Prostate gland (tissue), 2 donors: ENCODE results near the gene ARHGEF4. TPM values are rescaled to one million over a fixed set of nuclear protein-coding genes. Genes with fewer than 3 reads are reported as not detected.

Experiments
- DNase-seq: peaks from one replicate; pipeline ENCODE4 v3.0.0-alpha.2; 2019; ENCODE audit warnings: low spot score
- H3K27ac ChIP-seq, 2 donors: fragments of 200-600 bp; sonication (generic); 2 replicates each; pipeline ENCODE4 v1.5.1; 2017 to 2019
- H3K27me3 ChIP-seq: fragments of 200-600 bp; sonication (generic); replicated peaks from 2 replicates; pipeline ENCODE4 v1.5.1; 2019; ENCODE audit not compliant: insufficient read depth
- H3K36me3 ChIP-seq, 2 donors: fragments of 200-600 bp; sonication (generic); 1 replicate in 1 of 2; 2 replicates in 1 of 2; pipeline versions ENCODE4 v1.5.1 to v1.8.1; 2017 to 2019
- H3K4me1 ChIP-seq: fragments of 200-600 bp; sonication (generic); replicated peaks from 2 replicates; pipeline ENCODE4 v1.5.1; 2019
- H3K4me3 ChIP-seq, 2 donors: fragments of 200-600 bp; sonication (generic); 2 replicates each; pipeline ENCODE4 v1.5.1; 2017 to 2019
- H3K9me3 ChIP-seq: fragments of 200-600 bp; sonication (generic); 2 replicates; pipeline ENCODE4 v1.5.1; 2017
- POLR2A ChIP-seq: fragments of 450-650 bp; IDR thresholded peaks from one replicate; pipeline ENCODE4 v1.6.1; 2016; ENCODE audit warnings: antibody characterized with exemption, mild to moderate bottlenecking
- POLR2AphosphoS5 ChIP-seq: sonication (generic); formaldehyde crosslinking; IDR thresholded peaks from one replicate; pipeline ENCODE4 v1.6.1; 2017; ENCODE audit warnings: antibody characterized with exemption
- WGBS: methylation state at CpG from one replicate; pipeline ENCODE4 v1.1.5; 2018; 5-methylcytosine and 5-hydroxymethylcytosine counted together
- intact Hi-C: fragments of 100-400 bp; cut with DNase I; formaldehyde crosslinking; loops from one replicate; pipeline ENCODE4 v1.14.2; 2022
- small RNA-seq, 2 donors: library from RNA; depleted of rRNA; stranded (forward); fragments of <200 nt; gene quantifications; one replicate each; pipeline ENCODE3, GENCODE V24; 2016
- total RNA-seq, 2 donors: library from RNA; depleted of rRNA; stranded (reverse); fragments of >200 nt; gene quantifications; one replicate each; pipeline ENCODE4 v1.1.0, GENCODE V29; 2016
- TF ChIP-seq, protein P1 (sequence below), 4 experiments: fragments of 200-600 bp in 2 of 4; fragments of 450-650 bp in 2 of 4; sonication (generic) in 2 of 4; IDR thresholded peaks; 1 replicate in 3 of 4; 2 replicates in 1 of 4; pipeline ENCODE4 v1.5.1; 2016 to 2019; ENCODE audit warnings: antibody characterized with exemption in 4 of 4, mild to moderate bottlenecking in 2 of 4, moderate library complexity in 2 of 4

ARHGEF4 gene
- total RNA-seq, 2 donors from 2014 or later = 9.6 to 56.0 TPM

GRCh38 chr2:131094463-131095281 lies 258.0 kb downstream of the ARHGEF4 start:
- DNase-seq = no peak
- Histone ChIP-seq H3K4me3 (no peak overlapping the region), H3K27ac (peak overlapping the region in 1 of 2 donors; percentile 98), H3K9me3 (no peaks in the 10 kb centered on the region), H3K36me3 (no peaks in the 10 kb centered on the region), H3K4me1 (no peaks in the 10 kb centered on the region), H3K27me3 (no peaks in the 10 kb centered on the region)
- TF ChIP-seq POLR2AphosphoS5 = no peak
- no peak for TF ChIP-seq POLR2A
- TF ChIP-seq, protein P1, sequence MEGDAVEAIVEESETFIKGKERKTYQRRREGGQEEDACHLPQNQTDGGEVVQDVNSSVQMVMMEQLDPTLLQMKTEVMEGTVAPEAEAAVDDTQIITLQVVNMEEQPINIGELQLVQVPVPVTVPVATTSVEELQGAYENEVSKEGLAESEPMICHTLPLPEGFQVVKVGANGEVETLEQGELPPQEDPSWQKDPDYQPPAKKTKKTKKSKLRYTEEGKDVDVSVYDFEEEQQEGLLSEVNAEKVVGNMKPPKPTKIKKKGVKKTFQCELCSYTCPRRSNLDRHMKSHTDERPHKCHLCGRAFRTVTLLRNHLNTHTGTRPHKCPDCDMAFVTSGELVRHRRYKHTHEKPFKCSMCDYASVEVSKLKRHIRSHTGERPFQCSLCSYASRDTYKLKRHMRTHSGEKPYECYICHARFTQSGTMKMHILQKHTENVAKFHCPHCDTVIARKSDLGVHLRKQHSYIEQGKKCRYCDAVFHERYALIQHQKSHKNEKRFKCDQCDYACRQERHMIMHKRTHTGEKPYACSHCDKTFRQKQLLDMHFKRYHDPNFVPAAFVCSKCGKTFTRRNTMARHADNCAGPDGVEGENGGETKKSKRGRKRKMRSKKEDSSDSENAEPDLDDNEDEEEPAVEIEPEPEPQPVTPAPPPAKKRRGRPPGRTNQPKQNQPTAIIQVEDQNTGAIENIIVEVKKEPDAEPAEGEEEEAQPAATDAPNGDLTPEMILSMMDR (IDR thresholded peaks at IDR 0.05) = no peak
- intact Hi-C loops = loop anchor here (10.0 kb wide), 2 partner anchors 300 to 750 kb away; partner anchors contain the start of gene IMP4
- WGBS = 67% methylated on average over 22 of the region's 22 CpGs

Small RNA genes within 50 kb of the gene (small RNA-seq; reads per million reads assigned to genes)
- 0 reads per million in 2 donors for gene RF00423

Other genes with a start within 250 kb of the ARHGEF4 start
- 10 to 100 TPM in 1 of 2 donors, 1 to 10 TPM in 1; 6.6 to 10.5 TPM for gene CFC1, start 237.3 kb upstream of the ARHGEF4 start, total RNA-seq
- 10 to 100 TPM in 1 of 2 donors, 1 to 10 TPM in 1; 8.5 to 16.7 TPM for gene POTEJ, start 225.5 kb upstream of the ARHGEF4 start, total RNA-seq
- not detected for gene GPR148, start 107.8 kb upstream of the ARHGEF4 start, total RNA-seq
- gene AMER3, start 81.4 kb upstream of the ARHGEF4 start, total RNA-seq = 10 to 100 TPM in 1 of 2 donors, under 1 TPM in 1; 0.18 to 10.1 TPM